Measurements from ENCODE around the gene NFAT5. TPM values are rescaled to one million over a fixed set of nuclear protein-coding genes. Genes with fewer than 3 reads are reported as not detected.
"Not testable (repeated sequence)": the region's sequence is repeated elsewhere in the genome, so short reads cannot be mapped to it uniquely, and the experiment has no call there.

Gene NFAT5
- polyA plus RNA-seq, 4 donors: 0.89 to 24.7 (median 3.3) TPM

- Histone ChIP-seq H3K4me1 (ENCODE audit: control insufficient read depth in 3 of 3, insufficient read depth in 2 of 3, low read depth in 1 of 3, low read length in 2 of 3) (peaks cover 5 to 23% (median 7%) of the 10 kb centered on the region in 3 donors), H3K27me3 (ENCODE audit: control insufficient read depth in 3 of 3, insufficient read depth in 3 of 3, low read length in 3 of 3) (no peaks in the 10 kb centered on the region), H3K36me3 (ENCODE audit: control insufficient read depth in 3 of 3, insufficient read depth in 2 of 3, low read depth in 1 of 3, low read length in 3 of 3) (no peaks in the 10 kb centered on the region), H3K4me3 (ENCODE audit: low read depth in 1 of 3, low read length in 3 of 3) (no peak overlapping the region), H3K27ac (ENCODE audit: low read depth in 1 of 3, low read length in 2 of 3) (no peak overlapping the region), H3K9me3 (ENCODE audit: control insufficient read depth in 2 of 2, insufficient read depth in 1 of 2, low read depth in 1 of 2, low read length in 1 of 2) (no peaks in the 10 kb centered on the region)
- 96 to 97% (median 97%) methylated on average over 3 of the region's 3 CpGs for WGBS, 3 donors
- DNase-seq (no peak), FAIRE-seq (no peak)
Observed at GRCh38 chr16:69562813-69563212, 3.0 kb upstream of the NFAT5 start.

DNA sequence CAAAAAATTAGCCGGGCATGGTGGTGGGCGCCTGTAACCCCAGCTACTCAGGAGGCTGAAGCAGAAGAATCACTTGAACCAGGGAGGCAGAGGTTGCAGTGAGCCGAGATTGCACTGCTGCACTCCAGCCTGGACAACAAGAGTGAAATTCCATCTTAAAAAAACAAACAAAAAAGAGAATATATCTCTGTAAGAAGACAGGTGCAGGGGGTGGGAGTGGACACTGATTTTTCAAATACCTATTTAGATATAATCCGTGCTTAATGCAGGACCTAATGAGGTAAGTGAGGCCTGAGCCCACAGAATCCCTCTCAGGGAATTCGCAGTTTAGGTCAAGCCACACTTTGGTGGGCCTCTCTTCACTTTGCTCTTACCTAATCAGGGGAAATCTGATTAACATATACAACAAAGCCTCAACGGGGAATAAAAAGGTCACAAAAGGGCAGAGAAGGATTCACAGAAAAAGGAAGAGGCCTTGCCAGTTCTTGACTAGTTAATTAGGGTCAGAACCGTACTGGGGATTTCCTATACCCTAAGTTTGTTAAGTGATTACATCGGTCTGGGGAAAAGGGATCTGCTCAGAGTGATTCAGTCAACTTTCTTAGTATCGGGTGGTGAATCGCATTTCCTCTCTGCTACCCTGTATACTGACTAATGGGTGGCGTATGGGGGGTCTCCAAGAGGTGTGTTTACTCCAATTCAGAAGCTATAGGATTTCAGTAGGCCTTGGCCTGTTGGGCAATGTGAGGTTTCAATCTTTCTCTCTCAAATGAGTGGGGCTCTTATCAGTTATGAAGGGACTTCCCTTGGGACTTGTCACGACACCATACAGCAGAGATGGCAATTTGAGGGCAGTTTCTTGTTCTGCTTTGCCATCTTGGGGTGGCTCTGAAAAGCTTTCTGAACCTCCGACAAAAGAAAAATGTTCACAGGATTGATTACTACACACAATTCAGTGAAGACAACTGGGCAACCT, 1.9 kb upstream of the NFAT5 start:
- no peak for FAIRE-seq
- H3K27ac ChIP-seq (ENCODE audit: low read depth in 1 of 3, low read length in 2 of 3): peak overlapping the region; percentile 32 to 98 (median 83)
- no peaks in the 10 kb centered on the region for H3K36me3 ChIP-seq (ENCODE audit: control insufficient read depth in 3 of 3, insufficient read depth in 2 of 3, low read depth in 1 of 3, low read length in 3 of 3)
- peaks cover 6 to 25% (median 8%) of the 10 kb centered on the region in 3 donors for H3K4me1 ChIP-seq (ENCODE audit: control insufficient read depth in 3 of 3, insufficient read depth in 2 of 3, low read depth in 1 of 3, low read length in 2 of 3)
- peak overlapping the region in 1 of 3 donors; percentile 16 for H3K4me3 ChIP-seq (ENCODE audit: low read depth in 1 of 3, low read length in 3 of 3)
- H3K27me3 ChIP-seq (ENCODE audit: control insufficient read depth in 3 of 3, insufficient read depth in 3 of 3, low read length in 3 of 3): no peaks in the 10 kb centered on the region
- H3K9me3 ChIP-seq (ENCODE audit: control insufficient read depth in 2 of 2, insufficient read depth in 1 of 2, low read depth in 1 of 2, low read length in 1 of 2): no peaks in the 10 kb centered on the region
- 51 to 67% (median 58%) methylated on average over 13 of the region's 13 CpGs for WGBS, 3 donors
- DNase-seq: peak; percentile 15 to 46

DNA sequence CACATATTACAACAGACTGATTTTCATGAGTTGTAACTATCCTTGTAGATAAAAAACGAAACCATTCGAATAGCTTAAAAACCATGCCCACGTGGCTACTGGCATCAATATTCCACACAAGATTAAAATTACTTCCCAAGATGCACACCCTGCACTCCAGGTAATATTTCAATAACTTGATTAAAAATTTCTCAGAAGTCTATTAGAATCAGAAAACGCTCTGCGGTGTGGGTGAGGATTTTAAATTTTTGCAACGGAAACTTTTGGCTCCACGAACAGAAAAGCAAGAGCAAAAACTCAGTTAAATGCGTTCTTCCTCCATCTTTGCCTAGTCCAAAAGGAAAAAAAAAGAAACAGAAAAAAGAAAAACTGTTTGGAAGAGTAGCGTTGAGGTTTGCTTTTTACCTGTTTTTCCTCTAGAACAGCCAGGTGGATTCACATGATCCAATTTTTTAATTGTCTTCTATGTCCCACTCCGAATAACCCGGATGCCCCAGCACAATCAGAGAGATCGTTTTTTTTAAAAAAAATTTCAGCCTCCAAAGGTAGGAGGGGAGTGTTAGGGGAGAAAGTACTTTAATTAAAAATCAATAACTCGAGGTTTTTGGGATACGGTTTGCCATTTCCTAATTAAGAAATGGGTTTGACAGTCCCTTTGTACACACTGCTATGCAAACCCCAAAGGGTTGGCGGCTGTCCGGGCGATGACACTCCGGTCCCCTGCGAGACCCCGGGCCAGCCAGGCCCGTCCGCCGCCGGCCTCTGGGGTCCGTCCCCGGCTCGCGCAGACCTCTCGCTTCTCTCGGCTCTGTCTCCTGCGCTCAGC, 708 bp upstream of the NFAT5 start:
- Histone ChIP-seq H3K4me3 (ENCODE audit: low read depth in 1 of 3, low read length in 3 of 3) (peak overlapping the region; percentile 57 to 82 (median 69)), H3K4me1 (ENCODE audit: control insufficient read depth in 3 of 3, insufficient read depth in 2 of 3, low read depth in 1 of 3, low read length in 2 of 3) (peaks cover 6 to 25% (median 8%) of the 10 kb centered on the region in 3 donors), H3K27ac (ENCODE audit: low read depth in 1 of 3, low read length in 2 of 3) (peak overlapping the region; percentile 74 to 98 (median 96)), H3K27me3 (ENCODE audit: control insufficient read depth in 3 of 3, insufficient read depth in 3 of 3, low read length in 3 of 3) (no peaks in the 10 kb centered on the region), H3K9me3 (ENCODE audit: control insufficient read depth in 2 of 2, insufficient read depth in 1 of 2, low read depth in 1 of 2, low read length in 1 of 2) (no peaks in the 10 kb centered on the region), H3K36me3 (ENCODE audit: control insufficient read depth in 3 of 3, insufficient read depth in 2 of 3, low read depth in 1 of 3, low read length in 3 of 3) (no peaks in the 10 kb centered on the region)
- DNase-seq (peak; percentile 18 to 39), FAIRE-seq (no peak)
- WGBS, 3 donors: 1 to 3% (median 1%) methylated on average over 28 to 31 of the region's 31 CpGs

GRCh38 chr16:69566240-69566980, 644 bp downstream of the NFAT5 start:
- H3K4me1 ChIP-seq (ENCODE audit: control insufficient read depth in 3 of 3, insufficient read depth in 2 of 3, low read depth in 1 of 3, low read length in 2 of 3): peaks cover 6 to 24% (median 8%) of the 10 kb centered on the region in 3 donors
- WGBS, 3 donors: 0 to 1% (median 0%) methylated on average over 30 to 75 of the region's 75 CpGs
- no peaks in the 10 kb centered on the region for H3K36me3 ChIP-seq (ENCODE audit: control insufficient read depth in 3 of 3, insufficient read depth in 2 of 3, low read depth in 1 of 3, low read length in 3 of 3)
- DNase-seq: peak; percentile 76 to 78
- FAIRE-seq: no peak
- no peaks in the 10 kb centered on the region for H3K27me3 ChIP-seq (ENCODE audit: control insufficient read depth in 3 of 3, insufficient read depth in 3 of 3, low read length in 3 of 3)
- peak overlapping the region; percentile 95 to 98 (median 96) for H3K27ac ChIP-seq (ENCODE audit: low read depth in 1 of 3, low read length in 2 of 3)
- no peaks in the 10 kb centered on the region for H3K9me3 ChIP-seq (ENCODE audit: control insufficient read depth in 2 of 2, insufficient read depth in 1 of 2, low read depth in 1 of 2, low read length in 1 of 2)
- peak overlapping the region; percentile 82 to 96 (median 95) for H3K4me3 ChIP-seq (ENCODE audit: low read depth in 1 of 3, low read length in 3 of 3)

GRCh38 chr16:69566981-69567680, 1.4 kb downstream of the NFAT5 start:
- Histone ChIP-seq H3K27ac (ENCODE audit: low read depth in 1 of 3, low read length in 2 of 3) (peak overlapping the region; percentile 95 to 98 (median 96)), H3K4me1 (ENCODE audit: control insufficient read depth in 3 of 3, insufficient read depth in 2 of 3, low read depth in 1 of 3, low read length in 2 of 3) (peaks cover 6 to 22% (median 8%) of the 10 kb centered on the region in 3 donors), H3K4me3 (ENCODE audit: low read depth in 1 of 3, low read length in 3 of 3) (peak overlapping the region; percentile 82 to 96 (median 95)), H3K27me3 (ENCODE audit: control insufficient read depth in 3 of 3, insufficient read depth in 3 of 3, low read length in 3 of 3) (no peaks in the 10 kb centered on the region), H3K36me3 (ENCODE audit: control insufficient read depth in 3 of 3, insufficient read depth in 2 of 3, low read depth in 1 of 3, low read length in 3 of 3) (no peaks in the 10 kb centered on the region), H3K9me3 (ENCODE audit: control insufficient read depth in 2 of 2, insufficient read depth in 1 of 2, low read depth in 1 of 2, low read length in 1 of 2) (no peaks in the 10 kb centered on the region)
- FAIRE-seq (no peak), DNase-seq (peak; percentile 33 to 73)
- WGBS, 3 donors: 0 to 1% (median 1%) methylated on average over 9 of the region's 9 CpGs

DNA sequence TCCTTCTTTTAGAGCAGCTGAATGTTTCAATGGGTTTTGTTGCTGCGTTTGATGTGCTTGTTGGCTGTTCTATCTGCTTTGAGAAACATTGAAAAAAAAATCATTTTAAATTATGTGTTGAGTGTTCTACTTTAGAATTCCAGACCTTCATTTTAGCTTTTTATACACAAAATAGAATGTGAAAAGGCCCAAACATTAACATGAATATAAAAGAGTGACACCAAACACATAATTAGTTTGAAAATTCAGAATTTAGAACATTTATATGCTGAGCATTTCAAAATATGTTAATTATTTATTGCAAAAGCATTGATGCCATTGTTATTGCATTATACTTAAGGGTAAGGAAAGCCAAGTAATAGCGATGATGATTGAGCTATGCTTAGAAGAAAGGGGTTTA, 2.9 kb downstream of the NFAT5 start:
- FAIRE-seq (no peak), DNase-seq (no peak)
- H3K27ac ChIP-seq (ENCODE audit: low read depth in 1 of 3, low read length in 2 of 3): no peak overlapping the region
- no peaks in the 10 kb centered on the region for H3K36me3 ChIP-seq (ENCODE audit: control insufficient read depth in 3 of 3, insufficient read depth in 2 of 3, low read depth in 1 of 3, low read length in 3 of 3)
- H3K4me3 ChIP-seq (ENCODE audit: low read depth in 1 of 3, low read length in 3 of 3): no peak overlapping the region
- peaks cover 6 to 13% (median 8%) of the 10 kb centered on the region in 3 donors for H3K4me1 ChIP-seq (ENCODE audit: control insufficient read depth in 3 of 3, insufficient read depth in 2 of 3, low read depth in 1 of 3, low read length in 2 of 3)
- H3K27me3 ChIP-seq (ENCODE audit: control insufficient read depth in 3 of 3, insufficient read depth in 3 of 3, low read length in 3 of 3): no peaks in the 10 kb centered on the region
- H3K9me3 ChIP-seq (ENCODE audit: control insufficient read depth in 2 of 2, insufficient read depth in 1 of 2, low read depth in 1 of 2, low read length in 1 of 2): no peaks in the 10 kb centered on the region
- 58 to 65% (median 59%) methylated on average over 2 of the region's 2 CpGs for WGBS, 3 donors

GRCh38 chr16:69578771-69579170, 13.0 kb downstream of the NFAT5 start:
- H3K36me3 ChIP-seq (ENCODE audit: control insufficient read depth in 3 of 3, insufficient read depth in 2 of 3, low read depth in 1 of 3, low read length in 3 of 3): peaks cover 0 to 30% (median 1%) of the 10 kb centered on the region in 3 donors
- not testable (repeated sequence) for H3K27ac ChIP-seq (ENCODE audit: low read depth in 1 of 3, low read length in 2 of 3); H3K4me3 ChIP-seq (ENCODE audit: low read depth in 1 of 3, low read length in 3 of 3); H3K27me3 ChIP-seq (ENCODE audit: control insufficient read depth in 3 of 3, insufficient read depth in 3 of 3, low read length in 3 of 3); DNase-seq; H3K4me1 ChIP-seq (ENCODE audit: control insufficient read depth in 3 of 3, insufficient read depth in 2 of 3, low read depth in 1 of 3, low read length in 2 of 3); FAIRE-seq; H3K9me3 ChIP-seq (ENCODE audit: control insufficient read depth in 2 of 2, insufficient read depth in 1 of 2, low read depth in 1 of 2, low read length in 1 of 2)
- 90 to 95% (median 94%) methylated on average over 9 of the region's 9 CpGs for WGBS, 3 donors
